Keratinocyte (primary cell): ENCODE results near the gene SMG6. TPM values are rescaled to one million over a fixed set of nuclear protein-coding genes. Genes with fewer than 3 reads are reported as not detected.

ENCODE experiments used
- DNase-seq: peaks from one replicate; pipeline ENCODE4 v3.0.0-alpha.2; 2011; ENCODE audit warnings: low read depth, missing footprints, low spot score
- FAIRE-seq: peaks from 2 replicates; lab custom pipeline; 2011; peaks lifted over from hg19 to GRCh38; lab: Jason Lieb, UNC
- H2AFZ ChIP-seq: 2 replicates; pipeline ENCODE4 v1.6.0; 2012; ENCODE audit warnings: low read length, control low read depth, inconsistent platforms; ENCODE audit not compliant: control insufficient read depth
- H3K27ac ChIP-seq: 2 replicates; pipeline ENCODE4 v1.5.1; 2011; ENCODE audit warnings: low read length; ENCODE audit not compliant: control insufficient read depth, insufficient read depth
- H3K27me3 ChIP-seq: 3 replicates; pipeline ENCODE4 v1.6.0; 2011; ENCODE audit warnings: low read length; ENCODE audit not compliant: control insufficient read depth, insufficient read depth; ENCODE audit errors: extremely low read depth
- H3K36me3 ChIP-seq, 2 experiments: 2 replicates in 1 of 2; 3 replicates in 1 of 2; pipeline ENCODE4 v1.5.1; 2011; ENCODE audit warnings: low read length in 2 of 2, mild to moderate bottlenecking in 1 of 2; ENCODE audit not compliant: control insufficient read depth in 2 of 2, insufficient read depth in 2 of 2; ENCODE audit errors: extremely low read depth in 1 of 2
- H3K4me1 ChIP-seq: 3 replicates; pipeline ENCODE4 v1.5.1; 2011; ENCODE audit warnings: low read length; ENCODE audit not compliant: control insufficient read depth, insufficient read depth; ENCODE audit errors: extremely low read depth
- H3K4me2 ChIP-seq: 3 replicates; pipeline ENCODE4 v1.6.0; 2011; ENCODE audit warnings: low read depth, low read length; ENCODE audit not compliant: control insufficient read depth, insufficient read depth; ENCODE audit errors: extremely low read depth
- H3K4me3 ChIP-seq, 3 experiments: fragments of 200-600 bp in 1 of 3; sonication (generic) in 1 of 3; 2 replicates in 2 of 3; 3 replicates in 1 of 3; pipeline ENCODE4 v1.5.1; 2011 to 2016; ENCODE audit warnings: low read length in 3 of 3, mild to moderate bottlenecking in 3 of 3, control low read depth in 2 of 3, inconsistent platforms in 1 of 3, low read depth in 1 of 3, mixed read lengths in 1 of 3, mixed run types in 1 of 3, moderate library complexity in 1 of 3; ENCODE audit not compliant: control insufficient read depth in 2 of 3, insufficient read depth in 2 of 3; ENCODE audit errors: extremely low read depth in 1 of 3
- H3K79me2 ChIP-seq: 2 replicates; pipeline ENCODE4 v1.6.0; 2012; ENCODE audit warnings: low read length; ENCODE audit not compliant: control insufficient read depth, insufficient read depth
- H3K9ac ChIP-seq: 3 replicates; pipeline ENCODE4 v1.6.0; 2011; ENCODE audit warnings: low read length; ENCODE audit not compliant: control insufficient read depth, insufficient read depth; ENCODE audit errors: extremely low read depth
- H3K9me1 ChIP-seq: 3 replicates; pipeline ENCODE4 v1.6.0; 2011; ENCODE audit warnings: low read length; ENCODE audit not compliant: control insufficient read depth, insufficient read depth; ENCODE audit errors: extremely low read depth
- H3K9me3 ChIP-seq: 2 replicates; pipeline ENCODE4 v1.5.1; 2012; ENCODE audit warnings: low read depth, low read length; ENCODE audit not compliant: control insufficient read depth
- H4K20me1 ChIP-seq: 3 replicates; pipeline ENCODE4 v1.6.0; 2011; ENCODE audit warnings: low read length; ENCODE audit not compliant: control insufficient read depth, insufficient read depth; ENCODE audit errors: extremely low read depth
- CTCF ChIP-seq, 3 experiments: IDR thresholded peaks in 1 of 3; conservative IDR thresholded peaks in 1 of 3; optimal IDR thresholded peaks in 1 of 3; 2 replicates in 2 of 3; 3 replicates in 1 of 3; pipeline versions ENCODE3 to v1.5.1; 2011; ENCODE audit warnings: low read length in 3 of 3, mild to moderate bottlenecking in 3 of 3, moderate library complexity in 2 of 3, control low read depth in 1 of 3, inconsistent platforms in 1 of 3; ENCODE audit not compliant: insufficient read depth in 2 of 3; ENCODE audit errors: extremely low read depth in 1 of 3
- EZH2 ChIP-seq: IDR thresholded peaks from one replicate; pipeline ENCODE4 v1.6.1; 2012; ENCODE audit warnings: inconsistent platforms, mild to moderate bottlenecking, low read length, moderate library complexity
- dilution Hi-C: fragments of 300-500 bp; cut with MboI; formaldehyde crosslinking; loops from one replicate; pipeline ENCODE4 v1.7.0; 2020; ENCODE audit warnings: low sequenced_read_pairs; ENCODE audit not compliant: extremely low pct_ligation_motif_present
- polyA plus RNA-seq, 5 experiments: library from polyadenylated mRNA; depleted of rRNA in 3 of 5; stranded (reverse) in 3 of 5; stranded (forward) in 1 of 5; unstranded in 1 of 5; fragments of >200 nt; gene quantifications; 1 replicate in 1 of 5; 2 replicates in 3 of 5; 3 replicates in 1 of 5; pipeline versions ENCODE4 v1.2.1 to v1.2.3, GENCODE V29; 2011 to 2012; ENCODE audit warnings: missing spikeins in 2 of 5, low read depth in 1 of 5, low replicate concordance in 1 of 5

Gene SMG6
- polyA plus RNA-seq, 1 donor (not counting 4 experiments of a cell fraction or from before 2014, with no cell fraction given): 3.6 TPM

- DNase-seq: no peak
- Histone ChIP-seq H3K36me3 (peaks cover 16 to 24% of the 10 kb centered on the region in 2 experiments), H3K27me3 (no peaks in the 10 kb centered on the region), H3K4me3 (no peak overlapping the region), H3K9me1 (peaks cover 3% of the 10 kb centered on the region), H3K79me2 (peaks cover 63% of the 10 kb centered on the region), H3K4me2 (no peak overlapping the region), H2AFZ (no peak overlapping the region), H3K4me1 (peaks cover 14% of the 10 kb centered on the region), H4K20me1 (no peaks in the 10 kb centered on the region), H3K9me3 (no peaks in the 10 kb centered on the region), H3K9ac (no peak overlapping the region), H3K27ac (no peak overlapping the region)
- TF ChIP-seq CTCF (optimal IDR thresholded peaks at IDR 0.05 in 1 of 3, IDR thresholded peaks at IDR 0.05 in 1 of 3, conservative IDR thresholded peaks at IDR 0.05 in 1 of 3; ENCODE audit: extremely low read depth in 1 of 3, insufficient read depth in 2 of 3, low read length in 3 of 3) (no peak), EZH2 (no peak)
- no peak for FAIRE-seq
- dilution Hi-C loops: no loop called here
These were observed 3.8 kb downstream of the SMG6 start for GRCh38 chr17:2299756-2300155.

- FAIRE-seq (no peak), DNase-seq (no peak)
- no peak overlapping the region for H3K4me3 ChIP-seq
- no peaks in the 10 kb centered on the region for H4K20me1 ChIP-seq
- no peak overlapping the region for H2AFZ ChIP-seq
- H3K9ac ChIP-seq: no peak overlapping the region
- peaks cover 14% of the 10 kb centered on the region for H3K4me1 ChIP-seq
- no peaks in the 10 kb centered on the region for H3K27me3 ChIP-seq
- peaks cover 3% of the 10 kb centered on the region for H3K9me1 ChIP-seq
- H3K36me3 ChIP-seq: peaks cover 23 to 24% of the 10 kb centered on the region in 2 experiments
- peaks cover 63% of the 10 kb centered on the region for H3K79me2 ChIP-seq
- H3K27ac ChIP-seq: no peak overlapping the region
- TF ChIP-seq CTCF (optimal IDR thresholded peaks at IDR 0.05 in 1 of 3, IDR thresholded peaks at IDR 0.05 in 1 of 3, conservative IDR thresholded peaks at IDR 0.05 in 1 of 3; ENCODE audit: extremely low read depth in 1 of 3, insufficient read depth in 2 of 3, low read length in 3 of 3): no peak
- TF ChIP-seq EZH2: no peak
- dilution Hi-C loops: no loop called here
- H3K4me2 ChIP-seq: no peak overlapping the region
- no peaks in the 10 kb centered on the region for H3K9me3 ChIP-seq
These were observed 4.4 kb downstream of the SMG6 start for GRCh38 chr17:2299136-2299535.
